ENCODE data around the gene DIP2A. TPM values are rescaled to one million over a fixed set of nuclear protein-coding genes. Genes with fewer than 3 reads are reported as not detected.

DIP2A gene
- polyA plus RNA-seq, 4 donors, result 13.8 to 42.9 (median 22.8) TPM

- no peak overlapping the region for H3K27ac ChIP-seq (ENCODE audit: low read depth in 1 of 3, low read length in 2 of 3)
- FAIRE-seq, result no peak
- no peaks in the 10 kb centered on the region for H3K9me3 ChIP-seq (ENCODE audit: control insufficient read depth in 2 of 2, insufficient read depth in 1 of 2, low read depth in 1 of 2, low read length in 1 of 2)
- H3K4me1 ChIP-seq (ENCODE audit: control insufficient read depth in 3 of 3, insufficient read depth in 2 of 3, low read depth in 1 of 3, low read length in 2 of 3), result peaks cover 0 to 3% (median 0%) of the 10 kb centered on the region in 3 donors
- H3K36me3 ChIP-seq (ENCODE audit: control insufficient read depth in 3 of 3, insufficient read depth in 2 of 3, low read depth in 1 of 3, low read length in 3 of 3), result peaks cover 0 to 35% (median 4%) of the 10 kb centered on the region in 3 donors
- no peaks in the 10 kb centered on the region for H3K27me3 ChIP-seq (ENCODE audit: control insufficient read depth in 3 of 3, insufficient read depth in 3 of 3, low read length in 3 of 3)
- DNase-seq, result no peak
- 80 to 92% (median 83%) methylated on average over 12 of the region's 12 CpGs for WGBS, 3 donors
- no peak overlapping the region for H3K4me3 ChIP-seq (ENCODE audit: low read depth in 1 of 3, low read length in 3 of 3)
Measured at GRCh38 chr21:46503922-46504550, 45.3 kb downstream of the DIP2A start.

- Histone ChIP-seq H3K4me1 (ENCODE audit: control insufficient read depth in 3 of 3, insufficient read depth in 2 of 3, low read depth in 1 of 3, low read length in 2 of 3) (peaks cover 0 to 3% (median 0%) of the 10 kb centered on the region in 3 donors), H3K4me3 (ENCODE audit: low read depth in 1 of 3, low read length in 3 of 3) (no peak overlapping the region), H3K36me3 (ENCODE audit: control insufficient read depth in 3 of 3, insufficient read depth in 2 of 3, low read depth in 1 of 3, low read length in 3 of 3) (peaks cover 0 to 35% (median 2%) of the 10 kb centered on the region in 3 donors), H3K27me3 (ENCODE audit: control insufficient read depth in 3 of 3, insufficient read depth in 3 of 3, low read length in 3 of 3) (no peaks in the 10 kb centered on the region), H3K9me3 (ENCODE audit: control insufficient read depth in 2 of 2, insufficient read depth in 1 of 2, low read depth in 1 of 2, low read length in 1 of 2) (no peaks in the 10 kb centered on the region), H3K27ac (ENCODE audit: low read depth in 1 of 3, low read length in 2 of 3) (no peak overlapping the region)
- DNase-seq (no peak), FAIRE-seq (no peak)
- 76 to 91% (median 80%) methylated on average over 5 of the region's 5 CpGs for WGBS, 3 donors
Measured at GRCh38 chr21:46504666-46505065, 46.0 kb downstream of the DIP2A start.

GRCh38 chr21:46507562-46507961, 48.9 kb downstream of the DIP2A start:
- no peaks in the 10 kb centered on the region for H3K27me3 ChIP-seq (ENCODE audit: control insufficient read depth in 3 of 3, insufficient read depth in 3 of 3, low read length in 3 of 3)
- FAIRE-seq (no peak), DNase-seq (no peak)
- H3K36me3 ChIP-seq (ENCODE audit: control insufficient read depth in 3 of 3, insufficient read depth in 2 of 3, low read depth in 1 of 3, low read length in 3 of 3), result peaks cover 6 to 43% (median 13%) of the 10 kb centered on the region in 3 donors
- H3K9me3 ChIP-seq (ENCODE audit: control insufficient read depth in 2 of 2, insufficient read depth in 1 of 2, low read depth in 1 of 2, low read length in 1 of 2), result no peaks in the 10 kb centered on the region
- no peak overlapping the region for H3K4me3 ChIP-seq (ENCODE audit: low read depth in 1 of 3, low read length in 3 of 3)
- 77 to 94% (median 85%) methylated on average over 4 of the region's 4 CpGs for WGBS, 3 donors
- no peaks in the 10 kb centered on the region for H3K4me1 ChIP-seq (ENCODE audit: control insufficient read depth in 3 of 3, insufficient read depth in 2 of 3, low read depth in 1 of 3, low read length in 2 of 3)
- H3K27ac ChIP-seq (ENCODE audit: low read depth in 1 of 3, low read length in 2 of 3), result no peak overlapping the region

GRCh38 chr21:46509741-46510502, 51.2 kb downstream of the DIP2A start:
- FAIRE-seq, result no peak
- Histone ChIP-seq H3K4me3 (ENCODE audit: low read depth in 1 of 3, low read length in 3 of 3) (no peak overlapping the region), H3K27me3 (ENCODE audit: control insufficient read depth in 3 of 3, insufficient read depth in 3 of 3, low read length in 3 of 3) (no peaks in the 10 kb centered on the region), H3K27ac (ENCODE audit: low read depth in 1 of 3, low read length in 2 of 3) (peak overlapping the region in 1 of 3 donors; percentile 81), H3K4me1 (ENCODE audit: control insufficient read depth in 3 of 3, insufficient read depth in 2 of 3, low read depth in 1 of 3, low read length in 2 of 3) (peaks cover 0 to under 1% (median 0%) of the 10 kb centered on the region in 3 donors), H3K36me3 (ENCODE audit: control insufficient read depth in 3 of 3, insufficient read depth in 2 of 3, low read depth in 1 of 3, low read length in 3 of 3) (peaks cover 6 to 38% (median 13%) of the 10 kb centered on the region in 3 donors), H3K9me3 (ENCODE audit: control insufficient read depth in 2 of 2, insufficient read depth in 1 of 2, low read depth in 1 of 2, low read length in 1 of 2) (no peaks in the 10 kb centered on the region)
- DNase-seq, result peak in 1 of 2 donors; percentile 85
- 42 to 62% (median 46%) methylated on average over 11 of the region's 11 CpGs for WGBS, 3 donors

- Histone ChIP-seq H3K36me3 (ENCODE audit: control insufficient read depth in 3 of 3, insufficient read depth in 2 of 3, low read depth in 1 of 3, low read length in 3 of 3) (peaks cover 6 to 31% (median 16%) of the 10 kb centered on the region in 3 donors), H3K27me3 (ENCODE audit: control insufficient read depth in 3 of 3, insufficient read depth in 3 of 3, low read length in 3 of 3) (no peaks in the 10 kb centered on the region), H3K4me3 (ENCODE audit: low read depth in 1 of 3, low read length in 3 of 3) (no peak overlapping the region), H3K9me3 (ENCODE audit: control insufficient read depth in 2 of 2, insufficient read depth in 1 of 2, low read depth in 1 of 2, low read length in 1 of 2) (peaks cover 0 to 7% of the 10 kb centered on the region in 2 donors), H3K4me1 (ENCODE audit: control insufficient read depth in 3 of 3, insufficient read depth in 2 of 3, low read depth in 1 of 3, low read length in 2 of 3) (peaks cover 0 to 3% (median 0%) of the 10 kb centered on the region in 3 donors), H3K27ac (ENCODE audit: low read depth in 1 of 3, low read length in 2 of 3) (no peak overlapping the region)
- 42 to 72% (median 65%) methylated on average over 2 of the region's 2 CpGs for WGBS, 3 donors
- FAIRE-seq (no peak), DNase-seq (peak in 1 of 2 donors; percentile 2)
Measured at GRCh38 chr21:46515109-46515508, 56.4 kb downstream of the DIP2A start.

- H3K4me3 ChIP-seq (ENCODE audit: low read depth in 1 of 3, low read length in 3 of 3), result no peak overlapping the region
- DNase-seq (no peak), FAIRE-seq (no peak)
- peaks cover 6 to 26% (median 14%) of the 10 kb centered on the region in 3 donors for H3K36me3 ChIP-seq (ENCODE audit: control insufficient read depth in 3 of 3, insufficient read depth in 2 of 3, low read depth in 1 of 3, low read length in 3 of 3)
- no peak overlapping the region for H3K27ac ChIP-seq (ENCODE audit: low read depth in 1 of 3, low read length in 2 of 3)
- peaks cover 0 to 3% (median 0%) of the 10 kb centered on the region in 3 donors for H3K4me1 ChIP-seq (ENCODE audit: control insufficient read depth in 3 of 3, insufficient read depth in 2 of 3, low read depth in 1 of 3, low read length in 2 of 3)
- H3K27me3 ChIP-seq (ENCODE audit: control insufficient read depth in 3 of 3, insufficient read depth in 3 of 3, low read length in 3 of 3), result no peaks in the 10 kb centered on the region
- WGBS, 3 donors, result 93 to 98% (median 97%) methylated on average over 2 of the region's 2 CpGs
- H3K9me3 ChIP-seq (ENCODE audit: control insufficient read depth in 2 of 2, insufficient read depth in 1 of 2, low read depth in 1 of 2, low read length in 1 of 2), result peaks cover 0 to 7% of the 10 kb centered on the region in 2 donors
Measured at GRCh38 chr21:46516068-46516467, 57.4 kb downstream of the DIP2A start.

- no peak for FAIRE-seq
- no peak overlapping the region for H3K4me3 ChIP-seq (ENCODE audit: low read depth in 1 of 3, low read length in 3 of 3)
Measured at GRCh38 chr21:46517361-46517760, 58.7 kb downstream of the DIP2A start.

GRCh38 chr21:46518983-46519583, 60.4 kb downstream of the DIP2A start:
- DNase-seq, result no peak
- no peak overlapping the region for H3K4me3 ChIP-seq (ENCODE audit: low read depth in 1 of 3, low read length in 3 of 3)
- H3K27me3 ChIP-seq (ENCODE audit: control insufficient read depth in 3 of 3, insufficient read depth in 3 of 3, low read length in 3 of 3), result no peaks in the 10 kb centered on the region
- no peak for FAIRE-seq
- peaks cover 0 to 7% of the 10 kb centered on the region in 2 donors for H3K9me3 ChIP-seq (ENCODE audit: control insufficient read depth in 2 of 2, insufficient read depth in 1 of 2, low read depth in 1 of 2, low read length in 1 of 2)
- 72 to 78% (median 76%) methylated on average over 4 of the region's 4 CpGs for WGBS, 3 donors
- H3K4me1 ChIP-seq (ENCODE audit: control insufficient read depth in 3 of 3, insufficient read depth in 2 of 3, low read depth in 1 of 3, low read length in 2 of 3), result peaks cover 0 to 3% (median 0%) of the 10 kb centered on the region in 3 donors
- H3K36me3 ChIP-seq (ENCODE audit: control insufficient read depth in 3 of 3, insufficient read depth in 2 of 3, low read depth in 1 of 3, low read length in 3 of 3), result peaks cover 0 to 17% (median 6%) of the 10 kb centered on the region in 3 donors
- H3K27ac ChIP-seq (ENCODE audit: low read depth in 1 of 3, low read length in 2 of 3), result no peak overlapping the region

More at GRCh38 chr21:46517361-46517760, 58.7 kb downstream of the DIP2A start:
- peaks cover 0 to 3% (median 0%) of the 10 kb centered on the region in 3 donors for H3K4me1 ChIP-seq (ENCODE audit: control insufficient read depth in 3 of 3, insufficient read depth in 2 of 3, low read depth in 1 of 3, low read length in 2 of 3)
- no peaks in the 10 kb centered on the region for H3K27me3 ChIP-seq (ENCODE audit: control insufficient read depth in 3 of 3, insufficient read depth in 3 of 3, low read length in 3 of 3)
- peaks cover 0 to 7% of the 10 kb centered on the region in 2 donors for H3K9me3 ChIP-seq (ENCODE audit: control insufficient read depth in 2 of 2, insufficient read depth in 1 of 2, low read depth in 1 of 2, low read length in 1 of 2)
- no peak overlapping the region for H3K27ac ChIP-seq (ENCODE audit: low read depth in 1 of 3, low read length in 2 of 3)
- peaks cover 0 to 21% (median 4%) of the 10 kb centered on the region in 3 donors for H3K36me3 ChIP-seq (ENCODE audit: control insufficient read depth in 3 of 3, insufficient read depth in 2 of 3, low read depth in 1 of 3, low read length in 3 of 3)
- WGBS, 3 donors, result 76 to 88% (median 85%) methylated on average over 6 of the region's 6 CpGs
- DNase-seq, result no peak

Data from small intestine (tissue), 7 donors.